ENCODE data around the gene FBXO42.

DNA sequence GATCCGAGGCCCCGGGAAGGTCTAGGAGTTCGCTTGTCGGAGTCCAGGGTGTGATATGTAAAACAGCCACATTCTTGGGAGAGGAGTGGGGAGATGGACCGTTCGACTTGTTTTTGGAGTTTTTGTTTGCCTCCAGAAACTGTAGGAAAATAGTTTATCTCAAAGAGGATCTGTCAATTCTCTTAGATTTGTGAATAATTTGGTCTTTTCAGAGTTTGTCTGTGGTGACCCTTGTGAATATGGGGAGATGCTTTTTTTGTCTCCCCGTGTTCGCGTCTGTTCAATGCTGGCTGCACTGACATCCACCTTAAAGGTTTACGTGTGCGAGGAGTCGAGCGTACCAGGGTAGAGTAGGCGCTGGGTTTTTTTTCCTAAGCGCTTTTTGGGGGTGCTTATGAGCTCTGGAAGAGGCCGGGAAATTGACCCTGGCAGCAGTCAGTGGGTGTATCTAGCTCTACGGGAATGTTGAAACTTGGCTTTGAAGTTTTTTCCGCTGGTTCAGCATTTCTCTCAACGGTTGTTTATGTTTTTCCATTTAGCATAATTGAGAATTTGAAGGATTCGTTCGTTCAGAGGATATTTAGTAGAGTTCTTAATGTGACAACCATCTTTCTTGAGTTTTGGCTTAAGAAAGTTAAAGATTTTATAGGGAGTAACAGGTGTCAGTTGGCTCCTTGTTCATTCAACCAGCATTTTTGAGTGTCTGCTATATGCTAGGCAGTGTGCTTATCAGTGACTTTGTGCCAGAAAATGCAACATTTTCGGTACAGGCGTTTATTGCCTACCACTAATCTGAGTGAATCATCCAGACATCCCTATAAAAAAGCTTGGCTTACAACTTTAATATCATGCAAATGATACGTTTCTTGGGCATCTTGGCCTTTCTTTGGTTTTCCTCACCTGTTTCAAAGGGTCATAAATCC is 15.9 kb upstream of the FBXO42 start:
- TF ChIP-seq POLR2A (IDR thresholded peaks at IDR 0.05; ENCODE audit: low read length), result no peak
- TF ChIP-seq ZSCAN20 (CRISPR knock-in tag; IDR thresholded peaks at IDR 0.05), result no peak
- TF ChIP-seq CTCF (IDR thresholded peaks at IDR 0.05), result no peak
- no peak for TF ChIP-seq EP300 (IDR thresholded peaks at IDR 0.05)
- no peak for TF ChIP-seq TFCP2L1 (CRISPR knock-in tag; IDR thresholded peaks at IDR 0.05)
- TF ChIP-seq CHD4 (IDR thresholded peaks at IDR 0.05; ENCODE audit: borderline replicate concordance), result no peak
- TF ChIP-seq RAD21 (conservative IDR thresholded peaks at IDR 0.05 in 1 of 2, IDR thresholded peaks at IDR 0.05 in 1 of 2), result no peak
